Endothelial cell of umbilical vein (primary cell): ENCODE measurements around the gene ARL10. TPM values are rescaled to one million over a fixed set of nuclear protein-coding genes. Genes with fewer than 3 reads are reported as not detected.

Experiments used
- BruUV-seq: library from RNA; stranded (reverse); fragments of 400-500 nt; replicated peaks from 2 replicates; lab custom pipeline; 2021; lab: Mats Ljungman, UMichigan
- CTCF ChIA-PET: fragments of 300-600, 350-600 bp; sonication (Branson Sonifier 250); formaldehyde crosslinking; loops from one replicate; lab custom pipeline; 2021; ENCODE audit warnings: antibody characterized with exemption, inconsistent platforms; lab: Charles Lee
- POLR2A ChIA-PET: fragments of 300-600, 350-600 bp; sonication (Branson Sonifier 250); formaldehyde crosslinking; loops from one replicate; lab custom pipeline; 2021; ENCODE audit warnings: antibody characterized with exemption, inconsistent platforms; lab: Charles Lee
- DNase-seq: peaks from one replicate; pipeline ENCODE4 v3.0.0-alpha.2; 2011; ENCODE audit warnings: low read depth, low spot score
- FAIRE-seq: peaks from 2 replicates; lab custom pipeline; 2011; peaks lifted over from hg19 to GRCh38; lab: Jason Lieb, UNC
- H2AFZ ChIP-seq: 2 replicates; pipeline ENCODE4 v1.6.0; 2012; ENCODE audit warnings: low read depth, low read length, control low read depth, inconsistent platforms
- H3K27ac ChIP-seq: 2 replicates; pipeline ENCODE4 v1.5.1; 2011; ENCODE audit warnings: low read depth, mild to moderate bottlenecking, control low read depth, low read length, moderate library complexity; ENCODE audit not compliant: insufficient read depth
- H3K27me3 ChIP-seq, 2 experiments: 2 replicates each; pipeline versions ENCODE4 v1.6.0 to v1.6.1; 2011; ENCODE audit warnings: low read length in 2 of 2, mixed read lengths in 1 of 2; ENCODE audit not compliant: control insufficient read depth in 2 of 2, insufficient read depth in 2 of 2
- H3K36me3 ChIP-seq, 2 experiments: 2 replicates in 1 of 2; 3 replicates in 1 of 2; pipeline ENCODE4 v1.5.1; 2011; ENCODE audit warnings: low read length in 2 of 2, mild to moderate bottlenecking in 1 of 2, moderate library complexity in 1 of 2; ENCODE audit not compliant: control insufficient read depth in 2 of 2, insufficient read depth in 2 of 2; ENCODE audit errors: extremely low read depth in 1 of 2
- H3K4me1 ChIP-seq: 3 replicates; pipeline ENCODE4 v1.5.1; 2011; ENCODE audit warnings: mild to moderate bottlenecking, low read length; ENCODE audit not compliant: control insufficient read depth, insufficient read depth; ENCODE audit errors: extremely low read depth
- H3K4me2 ChIP-seq: 2 replicates; pipeline ENCODE4 v1.6.1; 2011; ENCODE audit warnings: low read length, control low read depth, mixed read lengths; ENCODE audit not compliant: insufficient read depth
- H3K4me3 ChIP-seq, 3 experiments: fragments of 200-600 bp in 1 of 3; sonication (generic), shearing (Covaris generic) in 1 of 3; replicated peaks in 1 of 3; 2 replicates each; pipeline ENCODE4 v1.5.1; 2011 to 2016; ENCODE audit warnings: control low read depth in 3 of 3, low read length in 3 of 3, mild to moderate bottlenecking in 2 of 3, inconsistent platforms in 1 of 3, low read depth in 1 of 3, moderate library complexity in 1 of 3; ENCODE audit not compliant: insufficient read depth in 1 of 3
- H3K79me2 ChIP-seq: 2 replicates; pipeline ENCODE4 v1.6.0; 2012; ENCODE audit warnings: low read length, inconsistent platforms; ENCODE audit not compliant: control insufficient read depth, insufficient read depth
- H3K9ac ChIP-seq: replicated peaks from 2 replicates; pipeline ENCODE3; 2011; ENCODE audit warnings: low read length, control low read depth; ENCODE audit not compliant: insufficient read depth; ENCODE audit errors: extremely low read depth
- H3K9me1 ChIP-seq: replicated peaks from 3 replicates; pipeline ENCODE4 v1.6.0; 2011; ENCODE audit warnings: mild to moderate bottlenecking, low read length; ENCODE audit not compliant: control insufficient read depth, insufficient read depth; ENCODE audit errors: extremely low read depth
- H3K9me3 ChIP-seq: replicated peaks from 2 replicates; pipeline ENCODE4 v1.5.1; 2012; ENCODE audit warnings: low read length, inconsistent platforms; ENCODE audit not compliant: control insufficient read depth, insufficient read depth
- H4K20me1 ChIP-seq: replicated peaks from 2 replicates; pipeline ENCODE3; 2011; ENCODE audit warnings: mild to moderate bottlenecking, low read length; ENCODE audit not compliant: control insufficient read depth, insufficient read depth; ENCODE audit errors: extremely low read depth
- EZH2 ChIP-seq: IDR thresholded peaks from 2 replicates; pipeline ENCODE4 v1.6.1; 2012; ENCODE audit warnings: borderline replicate concordance, low read depth, mild to moderate bottlenecking, moderate library complexity, low read length, inconsistent platforms; ENCODE audit not compliant: severe bottlenecking
- FOS ChIP-seq: IDR thresholded peaks from 2 replicates; pipeline ENCODE4 v1.6.1; 2011; ENCODE audit warnings: mild to moderate bottlenecking, low read length, moderate library complexity, borderline replicate concordance; ENCODE audit not compliant: insufficient read depth
- GATA2 ChIP-seq: IDR thresholded peaks from 2 replicates; pipeline ENCODE4 v1.7.0; 2011; ENCODE audit warnings: low read depth, mild to moderate bottlenecking, moderate library complexity, mixed read lengths, low read length; ENCODE audit not compliant: insufficient read length, insufficient read depth
- JUN ChIP-seq: IDR thresholded peaks from 2 replicates; pipeline ENCODE4 v1.6.1; 2011; ENCODE audit warnings: borderline replicate concordance, low read depth; ENCODE audit not compliant: insufficient read length, insufficient read depth
- MYC ChIP-seq: IDR thresholded peaks from one replicate; pipeline ENCODE4 v1.6.1; 2011; ENCODE audit warnings: mild to moderate bottlenecking, low read depth, low read length
- POLR2A ChIP-seq: IDR thresholded peaks from 2 replicates; pipeline ENCODE4 v1.6.1; 2012; ENCODE audit warnings: low read depth, mild to moderate bottlenecking, control low read depth, low read length
- POLR2AphosphoS5 ChIP-seq: IDR thresholded peaks from 2 replicates; pipeline ENCODE4 v1.6.1; 2012; ENCODE audit warnings: low read depth, mild to moderate bottlenecking, control low read depth, low read length, moderate library complexity; ENCODE audit not compliant: insufficient read depth
- dilution Hi-C: fragments of 300-500 bp; cut with MboI; formaldehyde crosslinking; loops from one replicate; pipeline ENCODE4 v1.15.0; 2019; ENCODE audit warnings: low sequenced_read_pairs; ENCODE audit not compliant: extremely low pct_ligation_motif_present
- intact Hi-C: fragments of 100-400 bp; cut with micrococcal nuclease; formaldehyde crosslinking; loops from one replicate; pipeline ENCODE4 v1.10.0; 2022
- polyA plus RNA-seq, 4 experiments: library from polyadenylated mRNA; depleted of rRNA in 3 of 4; stranded (reverse) in 3 of 4; unstranded in 1 of 4; fragments of >200 nt; gene quantifications; 2 replicates each; pipeline versions ENCODE4 v1.2.1 to v1.2.3, GENCODE V29; 2011 to 2012; ENCODE audit warnings: missing spikeins in 1 of 4
- total RNA-seq: library from RNA; stranded (reverse); gene quantifications from 2 replicates; pipeline ENCODE4 v1.2.3, GENCODE V29; 2021
- TF ChIP-seq, protein P1 (sequence below): IDR thresholded peaks from 2 replicates; pipeline ENCODE4 v1.6.1; 2011; ENCODE audit not compliant: insufficient read depth, insufficient read length
- TF ChIP-seq, protein P2 (sequence below), 2 donors: IDR thresholded peaks; 1 replicate in 1 of 2; 2 replicates in 1 of 2; pipeline ENCODE4 v1.5.1; 2011; ENCODE audit warnings: low read length in 2 of 2, mild to moderate bottlenecking in 2 of 2, moderate library complexity in 2 of 2, control low read depth in 1 of 2, inconsistent platforms in 1 of 2, low read depth in 1 of 2; ENCODE audit not compliant: insufficient read depth in 1 of 2; ENCODE audit errors: extremely low read depth in 1 of 2

The ARL10 gene
- total and polyA plus RNA-seq, 2 donors (not counting 3 experiments of a cell fraction or from before 2014, with no cell fraction given): 7.7 to 20.7 TPM

DNA sequence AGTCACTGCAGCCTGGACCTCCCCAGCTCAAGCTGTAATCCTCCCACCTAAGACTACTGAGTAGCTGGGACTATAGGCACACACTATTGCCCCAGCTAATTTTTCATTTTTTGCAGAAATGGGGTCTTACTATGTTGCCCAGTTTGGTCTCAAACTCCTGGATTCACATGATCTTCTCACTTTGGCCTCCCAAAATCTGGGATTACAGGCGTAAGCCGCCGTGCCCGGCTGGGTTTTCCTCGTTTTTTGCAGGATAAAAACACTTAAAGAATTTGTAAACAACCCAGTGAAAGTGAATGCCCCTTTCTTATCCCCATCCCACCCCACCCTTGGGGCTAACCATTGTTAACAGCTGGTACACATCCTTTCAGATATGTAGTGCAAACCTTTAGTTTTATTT lies 43.3 kb downstream of the ARL10 start:
- Histone ChIP-seq H3K27ac (no peak overlapping the region), H3K79me2 (peaks cover 4% of the 10 kb centered on the region), H3K27me3 (no peaks in the 10 kb centered on the region), H4K20me1 (no peaks in the 10 kb centered on the region), H2AFZ (no peak overlapping the region), H3K36me3 (peaks cover 3 to 13% of the 10 kb centered on the region in 2 experiments), H3K4me1 (no peaks in the 10 kb centered on the region), H3K4me3 (no peak overlapping the region), H3K4me2 (no peak overlapping the region), H3K9me1 (no peaks in the 10 kb centered on the region), H3K9me3 (no peaks in the 10 kb centered on the region), H3K9ac (no peak overlapping the region)
- TF ChIP-seq MYC (no peak), POLR2AphosphoS5 (no peak), JUN (no peak), FOS (no peak), EZH2 (no peak), GATA2 (no peak), POLR2A (no peak)
- TF ChIP-seq, protein P1, sequence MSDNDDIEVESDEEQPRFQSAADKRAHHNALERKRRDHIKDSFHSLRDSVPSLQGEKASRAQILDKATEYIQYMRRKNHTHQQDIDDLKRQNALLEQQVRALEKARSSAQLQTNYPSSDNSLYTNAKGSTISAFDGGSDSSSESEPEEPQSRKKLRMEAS: no peak
- TF ChIP-seq, protein P2, sequence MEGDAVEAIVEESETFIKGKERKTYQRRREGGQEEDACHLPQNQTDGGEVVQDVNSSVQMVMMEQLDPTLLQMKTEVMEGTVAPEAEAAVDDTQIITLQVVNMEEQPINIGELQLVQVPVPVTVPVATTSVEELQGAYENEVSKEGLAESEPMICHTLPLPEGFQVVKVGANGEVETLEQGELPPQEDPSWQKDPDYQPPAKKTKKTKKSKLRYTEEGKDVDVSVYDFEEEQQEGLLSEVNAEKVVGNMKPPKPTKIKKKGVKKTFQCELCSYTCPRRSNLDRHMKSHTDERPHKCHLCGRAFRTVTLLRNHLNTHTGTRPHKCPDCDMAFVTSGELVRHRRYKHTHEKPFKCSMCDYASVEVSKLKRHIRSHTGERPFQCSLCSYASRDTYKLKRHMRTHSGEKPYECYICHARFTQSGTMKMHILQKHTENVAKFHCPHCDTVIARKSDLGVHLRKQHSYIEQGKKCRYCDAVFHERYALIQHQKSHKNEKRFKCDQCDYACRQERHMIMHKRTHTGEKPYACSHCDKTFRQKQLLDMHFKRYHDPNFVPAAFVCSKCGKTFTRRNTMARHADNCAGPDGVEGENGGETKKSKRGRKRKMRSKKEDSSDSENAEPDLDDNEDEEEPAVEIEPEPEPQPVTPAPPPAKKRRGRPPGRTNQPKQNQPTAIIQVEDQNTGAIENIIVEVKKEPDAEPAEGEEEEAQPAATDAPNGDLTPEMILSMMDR (IDR thresholded peaks at IDR 0.05; ENCODE audit: extremely low read depth in 1 of 2, insufficient read depth in 1 of 2, low read depth in 1 of 2, low read length in 2 of 2): no peak
- intact Hi-C loops (no loop called here), dilution Hi-C loops (no loop called here)
- no peak for DNase-seq
- CTCF ChIA-PET: interaction anchor here (0.9 kb wide), 1 partner anchor 39 kb away, joined by 3 read pairs; the partner anchor contains the start of gene FAF2
- FAIRE-seq: no peak
- POLR2A ChIA-PET: no interaction called here
- no TSS peak for BruUV-seq
